ENCODE data around the gene ARID4A. TPM values are rescaled to one million over a fixed set of nuclear protein-coding genes. Genes with fewer than 3 reads are reported as not detected.
"Not testable (repeated sequence)": the region's sequence is repeated elsewhere in the genome, so short reads cannot be mapped to it uniquely, and the experiment has no call there.

The ARID4A gene
- polyA plus RNA-seq, 4 donors, result 21.3 to 37.9 (median 32.7) TPM

- DNase-seq (ENCODE audit: low read depth in 4 of 4, low spot score in 3 of 4), result no peak
Observed at GRCh38 chr14:58353516-58354299, 55.4 kb downstream of the ARID4A start.

GRCh38 chr14:58354808-58355207 lies 56.5 kb downstream of the ARID4A start:
- no peak for DNase-seq (ENCODE audit: low read depth in 4 of 4, low spot score in 3 of 4)

- no peak for DNase-seq (ENCODE audit: low read depth in 4 of 4, low spot score in 3 of 4)
Observed at GRCh38 chr14:58356268-58356667, 57.9 kb downstream of the ARID4A start.

GRCh38 chr14:58362272-58362671 lies 63.9 kb downstream of the ARID4A start:
- not testable (repeated sequence) for DNase-seq (ENCODE audit: low read depth in 4 of 4, low spot score in 3 of 4)

- peak in 1 of 4 donors; percentile 6 for DNase-seq (ENCODE audit: low read depth in 4 of 4, low spot score in 3 of 4)
Observed at GRCh38 chr14:58362798-58363412, 64.5 kb downstream of the ARID4A start.

DNA sequence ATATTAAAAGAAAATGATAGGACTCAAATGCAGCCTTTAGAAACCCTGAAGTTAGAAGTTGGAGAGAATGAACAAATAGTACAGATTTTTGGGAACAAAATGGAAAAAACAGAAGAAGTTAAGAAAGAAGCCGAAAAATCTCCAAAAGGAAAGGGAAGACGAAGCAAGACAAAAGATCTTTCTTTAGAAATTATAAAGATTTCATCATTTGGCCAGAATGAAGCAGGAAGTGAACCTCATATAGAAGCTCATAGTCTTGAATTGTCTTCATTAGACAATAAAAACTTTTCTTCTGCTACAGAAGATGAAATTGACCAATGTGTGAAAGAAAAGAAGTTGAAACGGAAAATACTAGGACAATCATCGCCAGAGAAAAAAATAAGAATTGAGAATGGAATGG lies 66.0 kb downstream of the ARID4A start:
- DNase-seq (ENCODE audit: low read depth in 4 of 4, low spot score in 3 of 4), result no peak

- no peak for DNase-seq (ENCODE audit: low read depth in 4 of 4, low spot score in 3 of 4)
Observed at GRCh38 chr14:58367296-58367695, 68.9 kb downstream of the ARID4A start.

DNA sequence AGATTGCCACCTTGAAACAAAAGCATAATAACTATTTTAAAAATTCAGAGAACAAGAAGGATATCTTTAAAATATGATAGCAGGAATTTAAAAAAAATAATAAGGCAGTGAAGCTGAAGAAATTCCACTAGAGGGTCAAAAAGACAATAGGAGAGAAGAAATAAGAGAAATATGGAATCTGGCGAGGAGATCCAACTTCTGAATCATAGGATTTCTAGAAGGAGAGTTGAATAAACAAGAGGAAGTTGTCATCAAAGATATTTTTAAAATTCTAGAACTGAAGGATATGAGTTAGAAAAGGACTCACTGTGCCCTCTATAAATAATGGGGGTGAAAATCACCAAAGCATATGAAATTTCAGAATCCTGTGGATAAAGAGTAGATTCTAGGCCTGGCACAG lies 70.6 kb downstream of the ARID4A start:
- no peak for DNase-seq (ENCODE audit: low read depth in 4 of 4, low spot score in 3 of 4)

- no peak for DNase-seq (ENCODE audit: low read depth in 4 of 4, low spot score in 3 of 4)
Observed at GRCh38 chr14:58376791-58377190, 78.4 kb downstream of the ARID4A start.

GRCh38 chr14:58390830-58391229 lies 92.5 kb downstream of the ARID4A start:
- DNase-seq (ENCODE audit: low read depth in 4 of 4, low spot score in 3 of 4), result no peak

- DNase-seq (ENCODE audit: low read depth in 4 of 4, low spot score in 3 of 4), result peak in 1 of 4 donors; percentile 19
Observed at GRCh38 chr14:58395562-58395811, 97.1 kb downstream of the ARID4A start.

DNA sequence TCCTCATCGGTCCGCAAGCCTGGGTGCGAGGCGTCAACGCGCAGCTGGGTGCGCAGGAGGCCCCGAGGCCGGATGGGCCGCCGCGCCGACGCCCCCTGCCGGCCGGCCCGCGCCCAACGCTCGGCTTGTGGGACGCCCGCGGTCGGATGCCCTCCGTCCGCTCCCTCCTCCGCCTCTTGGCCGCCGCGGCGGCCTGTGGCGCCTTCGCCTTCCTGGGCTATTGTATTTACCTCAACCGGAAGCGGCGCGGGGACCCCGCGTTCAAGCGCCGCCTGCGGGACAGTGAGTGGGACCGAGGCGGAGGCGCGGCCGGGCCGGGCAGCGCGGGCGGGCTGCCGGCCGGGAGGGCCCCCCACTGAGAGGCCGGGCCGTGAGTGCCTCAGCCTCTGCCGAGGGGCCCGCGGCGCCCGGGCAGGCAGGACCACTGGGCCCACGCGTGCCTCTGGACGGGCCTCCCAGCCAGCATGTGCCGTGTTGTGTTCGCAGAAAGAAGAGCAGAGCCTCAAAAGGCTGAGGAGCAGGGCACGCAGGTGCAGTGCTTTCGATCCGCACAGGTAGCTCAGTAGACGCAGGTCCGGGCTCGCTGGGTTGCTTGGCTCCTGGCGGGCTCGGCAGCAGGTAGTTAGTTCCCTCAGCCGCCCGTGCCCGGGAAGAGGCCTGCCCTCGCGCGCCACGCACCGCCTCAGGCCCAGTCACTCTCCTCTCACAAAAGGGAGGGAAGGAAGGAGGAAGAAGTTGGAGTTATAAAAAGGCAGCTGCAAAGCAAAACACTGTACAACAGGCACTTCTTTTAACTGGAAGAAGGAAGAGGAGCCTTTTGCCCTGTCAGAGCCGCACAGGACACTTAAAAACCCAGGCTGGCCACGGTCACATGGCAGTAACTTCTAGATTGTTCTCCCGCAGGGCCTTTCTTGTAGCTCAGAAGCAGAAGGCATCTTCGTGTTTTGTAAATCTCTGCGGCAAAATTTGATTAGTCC lies 97.7 kb downstream of the ARID4A start, which contains the start of gene TOMM20L:
Gene TOMM20L, plus strand, starts transcription at position 119 of the 977 bp plus-strand sequence. Its CDS starts 28 bp downstream, at position 147.
- peak; percentile 31 to 59 (median 50) for DNase-seq (ENCODE audit: low read depth in 4 of 4, low spot score in 3 of 4)

DNA sequence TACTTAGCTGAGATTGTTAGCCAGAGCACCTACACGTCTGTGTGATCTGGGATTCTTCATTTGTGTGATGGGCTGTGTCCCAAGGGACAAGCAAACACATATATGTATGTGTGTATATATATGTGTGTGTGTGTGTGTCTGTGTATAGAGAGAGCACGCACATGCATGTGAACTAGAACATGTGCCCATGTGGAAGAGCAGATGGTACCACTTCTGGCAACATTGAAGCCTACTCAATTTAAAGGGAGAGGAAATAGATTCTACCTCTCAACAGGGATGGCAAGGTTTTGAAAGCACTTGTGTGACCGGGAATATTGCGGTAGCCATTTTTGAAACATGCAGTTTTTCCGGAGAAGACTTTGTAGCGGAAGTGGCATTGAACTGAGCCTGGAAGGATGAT lies 98.8 kb downstream of the ARID4A start:
- DNase-seq (ENCODE audit: low read depth in 4 of 4, low spot score in 3 of 4), result no peak

DNA sequence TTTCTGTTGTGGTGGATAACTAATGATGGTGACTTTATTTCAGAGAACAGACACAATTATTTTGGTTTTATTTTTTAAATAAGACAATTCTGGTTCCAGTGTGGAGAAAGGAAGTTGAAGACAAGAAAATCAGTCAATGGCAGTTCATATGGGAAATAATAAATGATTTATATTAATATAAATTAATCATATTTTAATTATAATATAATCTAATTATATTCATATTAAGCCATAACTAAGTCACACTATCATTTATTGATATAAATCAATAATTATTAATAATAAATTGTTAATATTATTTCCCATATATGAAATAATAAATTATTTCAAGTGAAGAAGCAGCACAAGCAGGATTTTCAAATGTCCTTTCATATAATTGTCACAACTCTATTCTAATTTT lies 100.1 kb downstream of the ARID4A start:
- no peak for DNase-seq (ENCODE audit: low read depth in 4 of 4, low spot score in 3 of 4)

DNA sequence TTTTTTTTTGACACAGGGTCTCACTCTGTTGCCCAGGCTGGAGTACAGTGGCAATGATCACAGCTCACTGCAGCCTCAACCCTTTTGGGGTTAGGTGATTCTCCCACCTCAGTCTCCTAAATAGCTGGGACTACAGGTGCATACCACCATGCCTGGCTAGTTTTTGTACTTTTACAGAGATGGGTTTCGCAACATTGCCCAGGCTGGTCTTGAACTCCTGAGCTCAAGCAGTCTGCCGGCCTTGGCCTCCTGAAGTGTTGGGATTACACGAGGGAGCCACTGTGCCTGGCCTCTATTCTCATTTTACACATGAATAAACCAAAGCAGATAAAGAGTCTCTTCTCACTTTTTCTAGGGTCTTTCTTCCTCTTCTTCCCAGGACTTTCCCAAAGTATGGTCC lies 100.5 kb downstream of the ARID4A start:
- DNase-seq (ENCODE audit: low read depth in 4 of 4, low spot score in 3 of 4), result no peak

- no peak for DNase-seq (ENCODE audit: low read depth in 4 of 4, low spot score in 3 of 4)
Observed at GRCh38 chr14:58401587-58401986, 103.2 kb downstream of the ARID4A start.

- no peak for DNase-seq (ENCODE audit: low read depth in 4 of 4, low spot score in 3 of 4)
Observed at GRCh38 chr14:58408681-58409215, 110.4 kb downstream of the ARID4A start.

GRCh38 chr14:58414845-58415244 lies 116.5 kb downstream of the ARID4A start:
- no peak for DNase-seq (ENCODE audit: low read depth in 4 of 4, low spot score in 3 of 4)

DNA sequence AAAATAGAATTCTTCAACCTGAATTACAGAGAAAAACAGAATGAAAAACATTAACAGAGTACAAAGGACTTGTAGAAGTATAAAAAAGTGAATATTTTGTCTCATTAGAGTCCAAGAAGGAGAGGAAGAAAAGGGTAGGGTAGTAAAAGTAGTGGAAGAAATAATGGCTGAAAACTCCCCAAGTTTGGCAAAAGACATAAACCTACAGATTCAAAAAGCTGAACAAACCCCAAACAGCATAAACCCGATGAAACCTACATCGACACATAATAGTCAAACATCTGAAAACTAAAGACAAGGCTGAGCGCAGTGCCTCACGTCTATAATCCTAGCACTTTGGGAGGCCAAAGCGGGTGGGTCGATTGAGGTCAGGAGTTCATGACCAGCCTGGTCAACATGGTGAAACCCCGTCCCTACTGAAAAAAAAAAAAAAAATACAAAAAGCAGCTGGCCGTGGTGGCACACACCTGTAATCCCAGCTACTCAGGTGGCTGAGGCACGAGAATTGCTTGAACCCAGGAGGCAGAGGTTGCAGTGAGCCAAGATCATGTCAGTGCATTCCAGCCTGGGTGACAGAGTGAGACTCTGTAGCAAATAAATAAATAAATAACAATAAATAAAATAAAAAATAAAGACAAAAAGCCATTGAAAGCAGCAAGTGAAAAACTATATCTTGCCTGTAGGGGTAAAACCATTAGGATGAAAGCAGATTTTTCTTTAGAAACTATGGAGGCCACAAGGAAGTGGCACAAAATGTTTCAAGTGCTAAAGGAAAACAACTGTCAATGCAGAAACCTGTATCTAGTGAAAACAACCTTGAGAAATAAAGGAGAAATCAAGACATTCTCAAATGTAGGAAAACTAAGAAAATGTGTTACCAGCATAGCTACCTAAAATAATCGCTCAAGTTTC lies 117.5 kb downstream of the ARID4A start:
- DNase-seq (ENCODE audit: low read depth in 4 of 4, low spot score in 3 of 4), result no peak

GRCh38 chr14:58416934-58417333 lies 118.6 kb downstream of the ARID4A start:
- not testable (repeated sequence) for DNase-seq (ENCODE audit: low read depth in 4 of 4, low spot score in 3 of 4)
